GM12878 (cell line): ENCODE data around the gene GEMIN5. TPM values are rescaled to one million over a fixed set of nuclear protein-coding genes. Genes with fewer than 3 reads are reported as not detected.

Experiments
- ATAC-seq: fragments of 200-7000 bp; cut with Tn5 transposase; 3 replicates; pipeline ENCODE4 v1.9.1; 2020; ENCODE audit warnings: mild to moderate bottlenecking, moderate library complexity
- BruUV-seq: library from RNA; stranded (reverse); fragments of 400-500 nt; replicated peaks from 2 replicates; lab custom pipeline; 2021; lab: Mats Ljungman, UMichigan
- CTCF ChIA-PET: fragments of 300-600 bp; sonication (Branson Sonifier 250); formaldehyde crosslinking; extraction: SDS; loops from one replicate; lab custom pipeline; 2021; ENCODE audit warnings: inconsistent platforms; lab: Yijun Ruan, JAX
- POLR2A ChIA-PET: fragments of 350-600 bp; formaldehyde crosslinking; extraction: SDS; loops from one replicate; lab custom pipeline; 2021; ENCODE audit warnings: inconsistent platforms; lab: Charles Lee
- RAD21 ChIA-PET: fragments of 300-600 bp; sonication (Branson Sonifier 250); formaldehyde crosslinking; loops from one replicate; lab custom pipeline; 2023; ENCODE audit warnings: antibody characterized with exemption; ENCODE audit not compliant: unreplicated experiment; lab: Charles Lee
- SMC1A ChIA-PET: fragments of 300-600 bp; sonication (Branson Sonifier 250); formaldehyde crosslinking; loops from one replicate; lab custom pipeline; 2023; ENCODE audit not compliant: unreplicated experiment, uncharacterized antibody; lab: Charles Lee
- DNase-seq: peaks from one replicate; pipeline ENCODE4 v3.0.0-alpha.2; 2011; ENCODE audit warnings: low read depth, low spot score
- FAIRE-seq: peaks from 3 replicates; lab custom pipeline; 2011; peaks lifted over from hg19 to GRCh38; lab: Jason Lieb, UNC
- H2AFZ ChIP-seq: 2 replicates; pipeline ENCODE4 v1.6.0; 2011; ENCODE audit warnings: low read depth, low read length, control low read depth; ENCODE audit not compliant: control insufficient read depth
- H3K27ac ChIP-seq: 2 replicates; pipeline ENCODE4 v1.5.1; 2011; ENCODE audit warnings: control low read depth; ENCODE audit not compliant: control insufficient read depth, insufficient read depth
- H3K27me3 ChIP-seq, 2 experiments: replicated peaks in 1 of 2; 2 replicates each; pipeline versions ENCODE4 v1.6.0 to v1.6.1; 2011; ENCODE audit warnings: low read length in 1 of 2; ENCODE audit not compliant: control insufficient read depth in 2 of 2, insufficient read depth in 2 of 2
- H3K36me3 ChIP-seq, 2 experiments: 2 replicates each; pipeline ENCODE4 v1.5.1; 2011; ENCODE audit warnings: low read length in 1 of 2; ENCODE audit not compliant: control insufficient read depth in 2 of 2, insufficient read depth in 2 of 2
- H3K4me1 ChIP-seq: 2 replicates; pipeline ENCODE4 v1.6.1; 2011; ENCODE audit warnings: mild to moderate bottlenecking, low read length, moderate library complexity, mixed read lengths; ENCODE audit not compliant: control insufficient read depth, insufficient read depth
- H3K4me2 ChIP-seq: 2 replicates; pipeline ENCODE4 v1.6.0; 2011; ENCODE audit warnings: control low read depth; ENCODE audit not compliant: control insufficient read depth, insufficient read depth
- H3K4me3 ChIP-seq: fragments of 200-600 bp; sonication (generic); 2 replicates; pipeline ENCODE4 v1.5.1; 2016
- H3K79me2 ChIP-seq: 2 replicates; pipeline ENCODE4 v1.6.0; 2011; ENCODE audit warnings: low read length; ENCODE audit not compliant: control insufficient read depth, insufficient read depth
- H3K9ac ChIP-seq: 2 replicates; pipeline ENCODE4 v1.8.0; 2011; ENCODE audit warnings: low read length, control low read depth, mixed read lengths; ENCODE audit not compliant: control insufficient read depth, insufficient read depth
- H3K9me3 ChIP-seq: replicated peaks from 3 replicates; pipeline ENCODE4 v1.5.1; 2011; ENCODE audit warnings: mild to moderate bottlenecking, low read length; ENCODE audit not compliant: control insufficient read depth, insufficient read depth
- H4K20me1 ChIP-seq: 2 replicates; pipeline ENCODE4 v1.6.0; 2011; ENCODE audit not compliant: control insufficient read depth, insufficient read depth
- CBX5 ChIP-seq: sonication (generic); IDR thresholded peaks from 2 replicates; pipeline ENCODE4 v1.6.1; 2016; ENCODE audit warnings: low read depth, moderate library complexity, mild to moderate bottlenecking, inconsistent platforms
- CREM ChIP-seq: IDR thresholded peaks from 2 replicates; pipeline ENCODE4 v1.6.1; 2014; ENCODE audit warnings: antibody characterized with exemption, low read depth
- JUND ChIP-seq: IDR thresholded peaks from 2 replicates; pipeline ENCODE4 v1.6.1; 2012; ENCODE audit warnings: low read depth, mild to moderate bottlenecking, low read length, improper control_type of control experiment, moderate library complexity
- KLF5 ChIP-seq: fragments of 450-650 bp; IDR thresholded peaks from 2 replicates; pipeline ENCODE4 v1.6.1; 2014; ENCODE audit warnings: mild to moderate bottlenecking; ENCODE audit not compliant: partially characterized antibody
- NBN ChIP-seq: fragments of 450-650 bp; IDR thresholded peaks from 2 replicates; pipeline ENCODE4 v1.6.1; 2016
- NFIC ChIP-seq: IDR thresholded peaks from 2 replicates; pipeline ENCODE4 v1.6.1; 2012; ENCODE audit warnings: low read depth, mild to moderate bottlenecking, inconsistent platforms, low read length, moderate library complexity
- SMARCA5 ChIP-seq: fragments of 450-650 bp; IDR thresholded peaks from 2 replicates; pipeline ENCODE4 v1.6.1; 2017; ENCODE audit warnings: mild to moderate bottlenecking
- SMC3 ChIP-seq: IDR thresholded peaks from 2 replicates; pipeline ENCODE4 v1.6.1; 2011; ENCODE audit warnings: low read length, improper control_type of control experiment, borderline replicate concordance
- ZBED1 ChIP-seq: IDR thresholded peaks from 2 replicates; pipeline ENCODE4 v1.6.1; 2016; ENCODE audit warnings: borderline replicate concordance
- WGBS: methylation state at CpG from one replicate; pipeline ENCODE4 v1.1.6; 2016; ENCODE audit warnings: low lambda C conversion rate; ENCODE audit not compliant: insufficient replicate concordance, insufficient coverage; ENCODE audit errors: missing lambda C conversion rate; 5-methylcytosine and 5-hydroxymethylcytosine counted together
- in situ Hi-C: fragments of 300-500 bp; cut with MboI; formaldehyde crosslinking; loops from 9 replicates; pipeline ENCODE4 v1.14.3; 2018; ENCODE audit warnings: mixed read lengths
- intact Hi-C: fragments of 100-400 bp; cut with micrococcal nuclease; formaldehyde crosslinking; loops from one replicate; pipeline ENCODE4 v1.14.2; 2022; ENCODE audit not compliant: unreplicated experiment
- polyA plus RNA-seq, 11 experiments: library from polyadenylated mRNA; depleted of rRNA in 4 of 11; unstranded in 6 of 11; stranded (reverse) in 5 of 11; fragments of >200 nt; fragmentation: Nextera tagmentation in 4 of 11; fragmentation: Illumina TruSeq in 1 of 11; extraction: Ambion mirVana in 4 of 11; extraction: Trizol in 1 of 11; gene quantifications; 1 replicate in 1 of 11; 2 replicates in 10 of 11; pipeline versions ENCODE4 v1.2.1 to v1.2.3, GENCODE V29; 2011 to 2016; ENCODE audit warnings: inconsistent platforms in 2 of 11, missing spikeins in 2 of 11, low read depth in 1 of 11
- total RNA-seq, 4 experiments: library from RNA; depleted of rRNA in 3 of 4; stranded (reverse); fragments of >200 nt in 3 of 4; fragmentation: Illumina TruSeq in 1 of 4; extraction: Trizol in 1 of 4; gene quantifications; 2 replicates each; pipeline versions ENCODE4 v1.2.1 to v1.2.3, GENCODE V29; 2013 to 2021
- TF ChIP-seq, protein P1 (sequence below): fragments of 450-650 bp; IDR thresholded peaks from 2 replicates; pipeline ENCODE4 v1.6.1; 2016; ENCODE audit warnings: mild to moderate bottlenecking

The GEMIN5 gene
- total and polyA plus RNA-seq, 10 of the 15 experiments (the other 5 are each of a cell fraction or from before 2014, with no cell fraction given), result 6.3 to 29.8 (median 23.3) TPM

DNA sequence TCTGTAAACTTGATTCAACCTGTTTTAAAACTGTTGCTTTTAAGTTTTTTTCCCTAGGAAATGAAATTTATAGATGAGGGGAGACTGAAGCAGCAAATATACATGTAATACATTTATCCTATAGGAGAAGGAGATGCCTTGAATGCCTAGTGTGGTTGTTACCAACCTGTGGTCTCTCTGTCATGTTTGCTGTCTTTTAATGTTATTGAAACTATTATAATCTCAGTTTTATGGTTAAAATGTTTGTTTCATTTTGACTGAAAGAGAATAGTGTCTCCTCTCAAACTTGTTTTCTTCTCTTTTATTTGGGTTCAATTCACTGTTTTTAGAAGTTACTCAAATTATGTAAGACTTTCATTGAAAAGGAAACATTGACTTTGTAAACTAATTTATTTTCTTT lies 18.7 kb upstream of the GEMIN5 start:
- no peak for TF ChIP-seq NFIC
- TF ChIP-seq CREM, result no peak
- no peak for TF ChIP-seq SMARCA5
- TF ChIP-seq KLF5, result no peak
- no peak for TF ChIP-seq SMC3
- TF ChIP-seq, all 136 proteins: peak for 0
- no peak overlapping the region for H3K4me2 ChIP-seq
- ChIA-PET CTCF (interaction anchor here (1.2 to 1.5 kb wide), 2 partner anchors 11 to 18 kb away, joined by 4 to 6 read pairs; no protein-coding TSS in a partner anchor), RAD21 (no interaction called here), SMC1A (no interaction called here), POLR2A (no interaction called here)
- no peaks in the 10 kb centered on the region for H3K4me1 ChIP-seq
- H4K20me1 ChIP-seq, result no peaks in the 10 kb centered on the region
- in situ Hi-C loops (no loop called here), intact Hi-C loops (no loop called here)
- no peak for FAIRE-seq
- H3K27me3 ChIP-seq, result no peaks in the 10 kb centered on the region
- H3K36me3 ChIP-seq, result peaks cover 0 to 9% of the 10 kb centered on the region in 2 experiments; a peak in 2 of 4 replicates
- H3K9me3 ChIP-seq, result no peaks in the 10 kb centered on the region
- no peak overlapping the region for H3K9ac ChIP-seq
- H2AFZ ChIP-seq, result no peak overlapping the region
- BruUV-seq, result no TSS peak
- no peak for DNase-seq
- ATAC-seq, result no peak
- no peak overlapping the region for H3K27ac ChIP-seq
- H3K79me2 ChIP-seq, result no peaks in the 10 kb centered on the region
- no peak overlapping the region for H3K4me3 ChIP-seq

DNA sequence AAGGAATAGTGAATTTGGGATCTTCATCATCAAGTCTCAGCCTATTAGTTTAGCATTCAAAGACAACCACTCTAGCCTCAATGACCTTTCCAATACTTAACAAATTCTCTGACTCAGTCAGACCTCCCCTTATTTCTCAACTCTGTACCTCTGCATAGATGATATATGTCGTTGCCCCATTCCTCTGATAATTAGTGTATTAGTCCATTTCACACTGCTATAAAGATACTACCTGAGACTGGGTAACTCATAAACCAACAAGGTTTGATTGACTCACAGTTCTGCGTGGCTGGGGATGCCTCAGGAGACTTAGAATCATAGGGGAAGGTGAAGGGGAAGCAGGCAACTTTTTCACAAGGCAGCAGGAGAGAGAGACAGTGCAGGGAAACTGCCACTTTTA lies 11.8 kb upstream of the GEMIN5 start:
- intact Hi-C loops (no loop called here), in situ Hi-C loops (no loop called here)
- Histone ChIP-seq H3K4me1 (no peaks in the 10 kb centered on the region), H4K20me1 (no peaks in the 10 kb centered on the region), H2AFZ (no peak overlapping the region), H3K9ac (no peak overlapping the region), H3K36me3 (no peaks in the 10 kb centered on the region; a peak in 1 of 4 replicates), H3K27ac (no peak overlapping the region), H3K9me3 (no peaks in the 10 kb centered on the region), H3K79me2 (peaks cover 11% of the 10 kb centered on the region), H3K4me3 (no peak overlapping the region), H3K27me3 (no peaks in the 10 kb centered on the region), H3K4me2 (no peak overlapping the region)
- CTCF ChIA-PET, result no interaction called here
- DNase-seq (no peak), ATAC-seq (peak; percentile 21; the same call in 1 of the 3 replicates), FAIRE-seq (no peak)
- SMC1A ChIA-PET, result no interaction called here
- WGBS, result 6% methylated on average over 2 of the region's 2 CpGs
- RAD21 ChIA-PET, result no interaction called here
- POLR2A ChIA-PET, result no interaction called here
- TF ChIP-seq JUND (no peak), ZBED1 (no peak), CBX5 (no peak), NBN (no peak)
- TF ChIP-seq, protein P1, sequence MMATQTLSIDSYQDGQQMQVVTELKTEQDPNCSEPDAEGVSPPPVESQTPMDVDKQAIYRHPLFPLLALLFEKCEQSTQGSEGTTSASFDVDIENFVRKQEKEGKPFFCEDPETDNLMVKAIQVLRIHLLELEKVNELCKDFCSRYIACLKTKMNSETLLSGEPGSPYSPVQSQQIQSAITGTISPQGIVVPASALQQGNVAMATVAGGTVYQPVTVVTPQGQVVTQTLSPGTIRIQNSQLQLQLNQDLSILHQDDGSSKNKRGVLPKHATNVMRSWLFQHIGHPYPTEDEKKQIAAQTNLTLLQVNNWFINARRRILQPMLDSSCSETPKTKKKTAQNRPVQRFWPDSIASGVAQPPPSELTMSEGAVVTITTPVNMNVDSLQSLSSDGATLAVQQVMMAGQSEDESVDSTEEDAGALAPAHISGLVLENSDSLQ, result peak; percentile 26; the same call in 1 of the 2 replicates
- no TSS peak for BruUV-seq
